Epithelial cell of umbilical artery (primary cell): ENCODE measurements around the gene LIME1. TPM values are rescaled to one million over a fixed set of nuclear protein-coding genes. Genes with fewer than 3 reads are reported as not detected.

Experiments
- total RNA-seq: library from RNA; depleted of rRNA; stranded (reverse); fragments of >200 nt; gene quantifications from 2 replicates; pipeline ENCODE4 v1.2.3, GENCODE V29; 2014

LIME1 gene
- 1.3 and 4.3 TPM in 2 replicates for total RNA-seq

GRCh38 chr20:63735859-63736718 is at the start of gene LIME1:
Gene LIME1, plus strand, starts transcription at chr20:63736664. Its CDS starts 886 bp downstream, at chr20:63737550.

GRCh38 chr20:63696628-63697356 is 39.7 kb upstream of the LIME1 start, which contains the start of gene TNFRSF6B:
Gene TNFRSF6B, plus strand, starts transcription at chr20:63696652. Its CDS starts 116 bp downstream, at chr20:63696768.

GRCh38 chr20:63707558-63708300 is 28.7 kb upstream of the LIME1 start, which contains the start of the genes ARFRP1 and ZGPAT:
Gene ARFRP1, minus strand, starts transcription at chr20:63707976. Its CDS starts 885 bp downstream, at chr20:63707091.
Gene ZGPAT, plus strand, starts transcription at chr20:63708039. Its CDS starts 542 bp downstream, at chr20:63708581.

GRCh38 chr20:63739130-63740069 is 2.9 kb downstream of the LIME1 start, which contains the start of gene SLC2A4RG:
Gene SLC2A4RG, plus strand, starts transcription at chr20:63739776. Its CDS starts 137 bp downstream, at chr20:63739913.

Other genes starting within 250 kb of the LIME1 start
- gene EEF1A2, start 237.6 kb upstream of the LIME1 start, total RNA-seq, result 0.46 and 3.6 TPM in 2 replicates
- gene PPDPF, start 215.9 kb upstream of the LIME1 start, total RNA-seq, result 13.0 and 17.5 TPM in 2 replicates
- not detected in 2 replicates for gene PTK6, start 199.3 kb upstream of the LIME1 start, total RNA-seq
- gene SRMS, start 188.9 kb upstream of the LIME1 start, total RNA-seq, result not detected in 2 replicates
- gene FNDC11, start 182.5 kb upstream of the LIME1 start, total RNA-seq, result 0.15 and 1.3 TPM in 2 replicates
- gene HELZ2, start 162.4 kb upstream of the LIME1 start, total RNA-seq, result 45.8 and 199 TPM in 2 replicates
- 7.0 and 7.1 TPM in 2 replicates for gene GMEB2, start 109.6 kb upstream of the LIME1 start, total RNA-seq
- 0.32 and 0.76 TPM in 2 replicates for gene STMN3, start 83.2 kb upstream of the LIME1 start, total RNA-seq
- 8.4 and 11.2 TPM in 2 replicates for gene RTEL1, start 78.4 kb upstream of the LIME1 start, total RNA-seq
- 7.1 and 41.5 TPM in 2 replicates for gene TNFRSF6B, start 40.0 kb upstream of the LIME1 start, total RNA-seq
- 31.2 and 41.9 TPM in 2 replicates for gene ARFRP1, start 28.7 kb upstream of the LIME1 start, total RNA-seq
- gene ZGPAT, start 28.6 kb upstream of the LIME1 start, total RNA-seq, result 20.5 and 24.8 TPM in 2 replicates
- gene SLC2A4RG, start 3.1 kb downstream of the LIME1 start, total RNA-seq, result 9.1 and 10.4 TPM in 2 replicates
- 2.9 and 4.9 TPM in 2 replicates for gene ZBTB46, start 94.6 kb downstream of the LIME1 start, total RNA-seq
- gene ABHD16B, start 124.8 kb downstream of the LIME1 start, total RNA-seq, result not detected in 2 replicates
- gene TPD52L2, start 128.6 kb downstream of the LIME1 start, total RNA-seq, result 114 and 127 TPM in 2 replicates
- 63.2 and 67.9 TPM in 2 replicates for gene DNAJC5, start 158.5 kb downstream of the LIME1 start, total RNA-seq
- 22.9 and 28.9 TPM in 2 replicates for gene UCKL1, start 219.8 kb downstream of the LIME1 start, total RNA-seq
- 6.5 and 8.2 TPM in 2 replicates for gene ZNF512B, start 233.3 kb downstream of the LIME1 start, total RNA-seq
- 2.6 TPM in 2 replicates for gene SAMD10, start 243.0 kb downstream of the LIME1 start, total RNA-seq
- gene PRPF6, start 244.5 kb downstream of the LIME1 start, total RNA-seq, result 61.7 and 62.0 TPM in 2 replicates